Upper lobe of right lung (tissue), 1 donor: ENCODE data around the gene CTAGE4. TPM values are rescaled to one million over a fixed set of nuclear protein-coding genes. Genes with fewer than 3 reads are reported as not detected.
"Not testable (repeated sequence)": the region's sequence is repeated elsewhere in the genome, so short reads cannot be mapped to it uniquely, and the experiment has no call there.

Source experiments
- ATAC-seq: fragments of 200-7000 bp; cut with Tn5 transposase; one replicate; pipeline ENCODE4 v1.9.1; 2020; ENCODE audit warnings: mild to moderate bottlenecking, moderate library complexity
- DNase-seq: peaks from one replicate; pipeline ENCODE4 v3.0.0-alpha.2; 2020
- H3K27ac ChIP-seq: fragments of 200-600 bp; one replicate; pipeline ENCODE4 v1.8.0; 2022
- H3K27me3 ChIP-seq: fragments of 200-600 bp; one replicate; pipeline ENCODE4 v1.8.0; 2022; ENCODE audit warnings: mild to moderate bottlenecking
- H3K36me3 ChIP-seq: fragments of 200-600 bp; one replicate; pipeline ENCODE4 v1.8.0; 2022
- H3K4me1 ChIP-seq: fragments of 200-600 bp; one replicate; pipeline ENCODE4 v1.8.0; 2022
- H3K4me3 ChIP-seq: fragments of 200-600 bp; one replicate; pipeline ENCODE4 v1.8.0; 2022; ENCODE audit warnings: mild to moderate bottlenecking
- H3K9me3 ChIP-seq: fragments of 200-600 bp; one replicate; pipeline ENCODE4 v1.8.0; 2022
- intact Hi-C: fragments of 100-400 bp; cut with DNase I; formaldehyde crosslinking; loops from one replicate; pipeline ENCODE4 v1.11.0; 2022
- total RNA-seq: library from RNA; stranded (reverse); fragmentation: NEBNext Ultra II Directional; extraction: Animal tissue kit (Norgen Biotek cat#: 25700); gene quantifications from one replicate; pipeline ENCODE4 v1.2.1, GENCODE V29; 2021
- donor health status: DM: no; HTN: yes; CAD: no; lungs with severe emphysema.

The CTAGE4 gene
- total RNA-seq, 1 donor from 2014 or later: 9.5 TPM

GRCh38 chr7:144195212-144195872 is 12.1 kb downstream of the CTAGE4 start, which contains the start of gene ARHGEF35:
ARHGEF35 (minus strand) TSS chr7:144195833; CDS start chr7:144188383, 7,450 bp downstream.
- H3K36me3 ChIP-seq, DNase-seq, H3K4me3 ChIP-seq, H3K9me3 ChIP-seq, intact Hi-C loops, H3K4me1 ChIP-seq, H3K27ac ChIP-seq, H3K27me3 ChIP-seq: not testable (repeated sequence)
- peak; percentile 95 for ATAC-seq

- H3K9me3 ChIP-seq, intact Hi-C loops, H3K4me1 ChIP-seq, H3K36me3 ChIP-seq, ATAC-seq, H3K27me3 ChIP-seq, H3K4me3 ChIP-seq, DNase-seq, H3K27ac ChIP-seq: not testable (repeated sequence)
Observed at GRCh38 chr7:144198934-144199333, 15.7 kb downstream of the CTAGE4 start.

- intact Hi-C loops, DNase-seq, H3K27ac ChIP-seq, H3K4me3 ChIP-seq, H3K27me3 ChIP-seq, H3K36me3 ChIP-seq, H3K9me3 ChIP-seq, ATAC-seq, H3K4me1 ChIP-seq: not testable (repeated sequence)
Observed at GRCh38 chr7:144201978-144202377, 18.7 kb downstream of the CTAGE4 start.

GRCh38 chr7:144203086-144203485 is 19.8 kb downstream of the CTAGE4 start:
- intact Hi-C loops, H3K27me3 ChIP-seq, H3K4me1 ChIP-seq, H3K36me3 ChIP-seq, H3K27ac ChIP-seq, H3K4me3 ChIP-seq, H3K9me3 ChIP-seq, DNase-seq: not testable (repeated sequence)
- ATAC-seq: peak; percentile 51

GRCh38 chr7:144205306-144205705 is 22.0 kb downstream of the CTAGE4 start:
- H3K9me3 ChIP-seq, H3K27me3 ChIP-seq, H3K27ac ChIP-seq, intact Hi-C loops, H3K36me3 ChIP-seq, DNase-seq, H3K4me3 ChIP-seq, H3K4me1 ChIP-seq: not testable (repeated sequence)
- peak; percentile 60 for ATAC-seq

GRCh38 chr7:144217200-144217599 is 33.9 kb downstream of the CTAGE4 start:
- peak; percentile 55 for ATAC-seq
- H3K4me3 ChIP-seq, DNase-seq, H3K27me3 ChIP-seq, H3K9me3 ChIP-seq, H3K4me1 ChIP-seq, H3K36me3 ChIP-seq, H3K27ac ChIP-seq, intact Hi-C loops: not testable (repeated sequence)

GRCh38 chr7:144218581-144218980 is 35.3 kb downstream of the CTAGE4 start:
- H3K9me3 ChIP-seq, H3K27ac ChIP-seq, DNase-seq, H3K36me3 ChIP-seq, H3K27me3 ChIP-seq, ATAC-seq, intact Hi-C loops, H3K4me1 ChIP-seq, H3K4me3 ChIP-seq: not testable (repeated sequence)

GRCh38 chr7:144219149-144219548 is 35.9 kb downstream of the CTAGE4 start:
- intact Hi-C loops: not testable (repeated sequence)
- peak; percentile 35 for ATAC-seq

GRCh38 chr7:144220531-144220930 is 37.3 kb downstream of the CTAGE4 start:
- intact Hi-C loops, H3K36me3 ChIP-seq, H3K9me3 ChIP-seq, H3K27me3 ChIP-seq, ATAC-seq, H3K27ac ChIP-seq, H3K4me3 ChIP-seq, DNase-seq, H3K4me1 ChIP-seq: not testable (repeated sequence)

More at GRCh38 chr7:144219149-144219548, 35.9 kb downstream of the CTAGE4 start:
- H3K27ac ChIP-seq, H3K4me3 ChIP-seq, H3K36me3 ChIP-seq, DNase-seq, H3K9me3 ChIP-seq, H3K27me3 ChIP-seq, H3K4me1 ChIP-seq: not testable (repeated sequence)

- H3K4me1 ChIP-seq, H3K36me3 ChIP-seq, ATAC-seq, H3K27me3 ChIP-seq, H3K4me3 ChIP-seq, intact Hi-C loops, H3K27ac ChIP-seq, H3K9me3 ChIP-seq, DNase-seq: not testable (repeated sequence)
Observed at GRCh38 chr7:144223675-144224074, 40.4 kb downstream of the CTAGE4 start.

GRCh38 chr7:144226866-144227265 is 43.6 kb downstream of the CTAGE4 start:
- H3K4me1 ChIP-seq, H3K4me3 ChIP-seq, intact Hi-C loops, H3K27me3 ChIP-seq, H3K9me3 ChIP-seq, H3K27ac ChIP-seq, DNase-seq, H3K36me3 ChIP-seq: not testable (repeated sequence)
- ATAC-seq: peak; percentile 59

GRCh38 chr7:144228810-144229209 is 45.5 kb downstream of the CTAGE4 start:
- intact Hi-C loops, H3K27ac ChIP-seq, H3K4me3 ChIP-seq, H3K4me1 ChIP-seq, H3K27me3 ChIP-seq, H3K36me3 ChIP-seq, H3K9me3 ChIP-seq: not testable (repeated sequence)
- DNase-seq (peak; percentile 58), ATAC-seq (peak; percentile 60)

- H3K4me3 ChIP-seq, H3K9me3 ChIP-seq, H3K4me1 ChIP-seq, intact Hi-C loops, H3K27ac ChIP-seq, DNase-seq, ATAC-seq, H3K27me3 ChIP-seq, H3K36me3 ChIP-seq: not testable (repeated sequence)
Observed at GRCh38 chr7:144231027-144231426, 47.8 kb downstream of the CTAGE4 start.

GRCh38 chr7:144233039-144233438 is 49.8 kb downstream of the CTAGE4 start:
- H3K4me1 ChIP-seq, H3K36me3 ChIP-seq, DNase-seq, ATAC-seq, H3K4me3 ChIP-seq, intact Hi-C loops, H3K9me3 ChIP-seq, H3K27me3 ChIP-seq, H3K27ac ChIP-seq: not testable (repeated sequence)
